Breast epithelium (tissue), 4 donors: ENCODE data around the gene SOX13. TPM values are rescaled to one million over a fixed set of nuclear protein-coding genes. Genes with fewer than 3 reads are reported as not detected.

Experiments
- DNase-seq, 2 donors: peaks; one replicate each; pipeline ENCODE4 v3.0.0-alpha.2; 2019; ENCODE audit warnings: low spot score in 2 of 2
- H3K27ac ChIP-seq, 2 donors: fragments of 200-600 bp; sonication (generic) in 1 of 2; one replicate each; pipeline ENCODE4 v1.5.1; 2016 to 2019; ENCODE audit warnings: mild to moderate bottlenecking in 1 of 2
- H3K27me3 ChIP-seq, 2 donors: fragments of 200-600 bp; sonication (generic) in 1 of 2; one replicate each; pipeline versions ENCODE4 v1.5.1 to v1.6.0; 2017 to 2019; ENCODE audit warnings: control low read depth in 1 of 2, mild to moderate bottlenecking in 1 of 2
- H3K36me3 ChIP-seq: fragments of 200-600 bp; one replicate; pipeline ENCODE4 v1.5.1; 2019
- H3K4me1 ChIP-seq, 2 donors: fragments of 200-600 bp; sonication (generic); one replicate each; pipeline ENCODE4 v1.5.1; 2016 to 2019; ENCODE audit warnings: control low read depth in 1 of 2
- H3K4me3 ChIP-seq, 3 donors: fragments of 200-600 bp; sonication (generic); 1 replicate in 2 of 3; 2 replicates in 1 of 3; pipeline ENCODE4 v1.5.1; 2016 to 2019; ENCODE audit warnings: mild to moderate bottlenecking in 3 of 3, moderate library complexity in 2 of 3
- H3K9me3 ChIP-seq, 2 donors: fragments of 200-600 bp; sonication (generic) in 1 of 2; one replicate each; pipeline ENCODE4 v1.5.1; 2016 to 2019; ENCODE audit warnings: control low read depth in 1 of 2
- CTCF ChIP-seq, 3 donors: fragments of 450-650 bp; IDR thresholded peaks; one replicate each; pipeline ENCODE4 v1.5.1; 2016 to 2017; ENCODE audit warnings: antibody characterized with exemption in 3 of 3, mild to moderate bottlenecking in 3 of 3, moderate library complexity in 3 of 3
- POLR2A ChIP-seq: fragments of 450-650 bp; IDR thresholded peaks from one replicate; pipeline ENCODE4 v1.6.1; 2016; ENCODE audit warnings: antibody characterized with exemption, mild to moderate bottlenecking, moderate library complexity
- POLR2AphosphoS5 ChIP-seq, 3 donors: sonication (generic); formaldehyde crosslinking; IDR thresholded peaks; one replicate each; pipeline ENCODE4 v1.6.1; 2017; ENCODE audit warnings: antibody characterized with exemption in 3 of 3
- intact Hi-C: fragments of 100-400 bp; cut with DNase I; formaldehyde crosslinking; loops from one replicate; pipeline ENCODE4 v1.15.1; 2023; ENCODE audit warnings: low total_unique reads
- total RNA-seq, 3 donors: library from RNA; depleted of rRNA; stranded (reverse); fragments of >200 nt; gene quantifications; one replicate each; pipeline ENCODE4 v1.1.0, GENCODE V29; 2016

The SOX13 gene
- total RNA-seq, 3 donors from 2014 or later = 22.9 to 34.7 (median 31.9) TPM

GRCh38 chr1:204059970-204060369 lies 12.9 kb upstream of the SOX13 start:
- Histone ChIP-seq H3K27me3 (no peaks in the 10 kb centered on the region), H3K4me3 (no peak overlapping the region), H3K27ac (no peak overlapping the region), H3K4me1 (no peaks in the 10 kb centered on the region), H3K9me3 (no peaks in the 10 kb centered on the region), H3K36me3 (no peaks in the 10 kb centered on the region)
- no peak for DNase-seq
- intact Hi-C loops = no loop called here
- TF ChIP-seq POLR2AphosphoS5 (IDR thresholded peaks at IDR 0.05) = no peak
- TF ChIP-seq CTCF (IDR thresholded peaks at IDR 0.05) = no peak
- no peak for TF ChIP-seq POLR2A

GRCh38 chr1:204062106-204062505 lies 10.8 kb upstream of the SOX13 start:
- DNase-seq = no peak
- intact Hi-C loops = no loop called here
- TF ChIP-seq CTCF (IDR thresholded peaks at IDR 0.05) (no peak), POLR2AphosphoS5 (IDR thresholded peaks at IDR 0.05) (no peak), POLR2A (no peak)
- Histone ChIP-seq H3K36me3 (no peaks in the 10 kb centered on the region), H3K27ac (no peak overlapping the region), H3K4me1 (no peaks in the 10 kb centered on the region), H3K27me3 (no peaks in the 10 kb centered on the region), H3K4me3 (no peak overlapping the region), H3K9me3 (no peaks in the 10 kb centered on the region)

- Histone ChIP-seq H3K27ac (peak overlapping the region; percentile 69 to 75), H3K4me3 (peak overlapping the region in 2 of 3 donors; percentile 16 to 44)
Measured at GRCh38 chr1:204065174-204065985, 7.5 kb upstream of the SOX13 start.

GRCh38 chr1:204065986-204066300 lies 7.0 kb upstream of the SOX13 start:
- Histone ChIP-seq H3K27me3 (no peaks in the 10 kb centered on the region), H3K4me1 (no peaks in the 10 kb centered on the region), H3K27ac (peak overlapping the region; percentile 69 to 75), H3K4me3 (no peak overlapping the region), H3K36me3 (no peaks in the 10 kb centered on the region), H3K9me3 (no peaks in the 10 kb centered on the region)
- DNase-seq = no peak
- no peak for TF ChIP-seq POLR2AphosphoS5 (IDR thresholded peaks at IDR 0.05)
- no peak for TF ChIP-seq CTCF (IDR thresholded peaks at IDR 0.05)
- no peak for TF ChIP-seq POLR2A
- intact Hi-C loops = no loop called here

More at GRCh38 chr1:204065174-204065985, 7.5 kb upstream of the SOX13 start:
- Histone ChIP-seq H3K27me3 (no peaks in the 10 kb centered on the region), H3K36me3 (no peaks in the 10 kb centered on the region), H3K9me3 (no peaks in the 10 kb centered on the region), H3K4me1 (no peaks in the 10 kb centered on the region)
- DNase-seq = no peak
- intact Hi-C loops = no loop called here
- TF ChIP-seq CTCF (IDR thresholded peaks at IDR 0.05) = no peak

- no peak for TF ChIP-seq POLR2AphosphoS5 (IDR thresholded peaks at IDR 0.05)
- no peak for TF ChIP-seq CTCF (IDR thresholded peaks at IDR 0.05)
- no peak for TF ChIP-seq POLR2A
- DNase-seq = no peak
- Histone ChIP-seq H3K9me3 (no peaks in the 10 kb centered on the region), H3K27ac (no peak overlapping the region), H3K4me3 (no peak overlapping the region), H3K27me3 (no peaks in the 10 kb centered on the region), H3K4me1 (no peaks in the 10 kb centered on the region), H3K36me3 (no peaks in the 10 kb centered on the region)
- intact Hi-C loops = no loop called here
Measured at GRCh38 chr1:204067935-204068334, 5.0 kb upstream of the SOX13 start.
